Sigmoid colon (tissue), 7 donors: Measurements from ENCODE around the gene LUC7L3. TPM values are rescaled to one million over a fixed set of nuclear protein-coding genes. Genes with fewer than 3 reads are reported as not detected.
A peak's percentile ranks its signal among the peaks of the same experiment; 100 is the strongest.

Experiments
- DNase-seq: peaks from one replicate; pipeline ENCODE4 v3.0.0-alpha.2; 2019
- H3K27ac ChIP-seq, 4 donors: fragments of 200-600 bp; sonication (generic); one replicate each; pipeline ENCODE4 v1.5.1; 2016 to 2019; ENCODE audit warnings: mild to moderate bottlenecking in 1 of 4
- H3K27me3 ChIP-seq, 3 donors: fragments of 200-600 bp; sonication (generic); one replicate each; pipeline ENCODE4 v1.5.1; 2019; ENCODE audit warnings: mild to moderate bottlenecking in 1 of 3
- H3K36me3 ChIP-seq, 4 donors: fragments of 200-600 bp; sonication (generic); one replicate each; pipeline ENCODE4 v1.5.1; 2016 to 2019
- H3K4me1 ChIP-seq, 4 donors: fragments of 200-600 bp; sonication (generic); one replicate each; pipeline ENCODE4 v1.5.1; 2017 to 2019
- H3K4me3 ChIP-seq, 4 donors: fragments of 200-600 bp; sonication (generic); one replicate each; pipeline ENCODE4 v1.5.1; 2017 to 2019; ENCODE audit warnings: mild to moderate bottlenecking in 2 of 4, moderate library complexity in 1 of 4
- H3K9me3 ChIP-seq, 4 donors: fragments of 200-600 bp in 3 of 4; sonication (generic) in 3 of 4; one replicate each; pipeline versions ENCODE4 v1.5.1 to v1.6.1; 2013 to 2019
- CTCF ChIP-seq, 4 experiments: fragments of 450-650 bp in 3 of 4; fragments of 200-600 bp in 1 of 4; IDR thresholded peaks; one replicate each; pipeline ENCODE4 v1.5.1; 2016 to 2019; ENCODE audit warnings: antibody characterized with exemption in 4 of 4, mild to moderate bottlenecking in 3 of 4, moderate library complexity in 2 of 4
- EP300 ChIP-seq, 4 donors: sonication (generic); formaldehyde crosslinking; IDR thresholded peaks; one replicate each; pipeline ENCODE4 v1.6.1; 2017; ENCODE audit warnings: antibody characterized with exemption in 4 of 4
- POLR2A ChIP-seq, 2 donors: fragments of 450-650 bp; IDR thresholded peaks; one replicate each; pipeline ENCODE4 v1.6.1; 2016; ENCODE audit warnings: antibody characterized with exemption in 2 of 2, mild to moderate bottlenecking in 2 of 2, moderate library complexity in 2 of 2
- POLR2AphosphoS5 ChIP-seq, 4 donors: sonication (generic); formaldehyde crosslinking; IDR thresholded peaks; one replicate each; pipeline ENCODE4 v1.6.1; 2017; ENCODE audit warnings: antibody characterized with exemption in 4 of 4
- WGBS, 2 donors: extraction: QIAGEN DNeasy Blood & Tissue Kit; methylation state at CpG; one replicate each; pipeline ENCODE4 v1.1.7; 2013; 5-methylcytosine and 5-hydroxymethylcytosine counted together
- intact Hi-C: fragments of 100-400 bp; cut with DNase I; formaldehyde crosslinking; loops from one replicate; pipeline ENCODE4 v1.15.1; 2023
- polyA plus RNA-seq, 3 donors: library from polyadenylated mRNA; stranded (reverse); fragments of 200-250 nt; gene quantifications; one replicate each; pipeline ENCODE4 v1.2.3, GENCODE V29; 2013
- total RNA-seq, 4 donors: library from RNA; depleted of rRNA; stranded (reverse); fragments of >200 nt; gene quantifications; one replicate each; pipeline ENCODE4 v1.1.0, GENCODE V29; 2016
- donor health status: healthy with polysubstance abuse.
- donor health status: Bipolar disorder and iron deficiency.
- donor health status: healthy.

The LUC7L3 gene
- total and polyA plus RNA-seq, 7 donors: 43.2 to 188 (median 71.4) TPM

- Histone ChIP-seq H3K4me3 (no peak overlapping the region), H3K27ac (no peak overlapping the region), H3K36me3 (no peaks in the 10 kb centered on the region), H3K9me3 (no peaks in the 10 kb centered on the region), H3K4me1 (peaks cover 0 to 45% (median 37%) of the 10 kb centered on the region in 4 donors), H3K27me3 (no peaks in the 10 kb centered on the region)
- TF ChIP-seq CTCF (IDR thresholded peaks at IDR 0.05) (no peak), POLR2AphosphoS5 (IDR thresholded peaks at IDR 0.05) (no peak), POLR2A (IDR thresholded peaks at IDR 0.05) (no peak), EP300 (IDR thresholded peaks at IDR 0.05) (no peak)
- intact Hi-C loops: no loop called here
- DNase-seq: no peak
- whole genome bisulfite sequencing, 2 donors: 53 to 85% methylated on average over 5 of the region's 5 CpGs
These were observed 35.2 kb upstream of the LUC7L3 start for GRCh38 chr17:50684288-50684611.

- Histone ChIP-seq H3K27ac (no peak overlapping the region), H3K27me3 (no peaks in the 10 kb centered on the region), H3K9me3 (no peaks in the 10 kb centered on the region), H3K36me3 (no peaks in the 10 kb centered on the region), H3K4me3 (no peak overlapping the region), H3K4me1 (peaks cover 0 to 51% (median 40%) of the 10 kb centered on the region in 4 donors)
- intact Hi-C loops: no loop called here
- 27 to 73% methylated on average over 15 of the region's 15 CpGs for WGBS, 2 donors
- DNase-seq: peak; percentile 63
- TF ChIP-seq EP300 (IDR thresholded peaks at IDR 0.05) (no peak), CTCF (IDR thresholded peaks at IDR 0.05) (no peak), POLR2AphosphoS5 (IDR thresholded peaks at IDR 0.05) (no peak), POLR2A (IDR thresholded peaks at IDR 0.05) (no peak)
These were observed 34.6 kb upstream of the LUC7L3 start for GRCh38 chr17:50684612-50685333.

- WGBS, 2 donors: 85 to 92% methylated on average over 1 of the region's 1 CpG
- TF ChIP-seq POLR2AphosphoS5 (IDR thresholded peaks at IDR 0.05) (no peak), EP300 (IDR thresholded peaks at IDR 0.05) (no peak), POLR2A (IDR thresholded peaks at IDR 0.05) (no peak), CTCF (IDR thresholded peaks at IDR 0.05) (no peak)
- H3K4me3 ChIP-seq: no peak overlapping the region
- H3K27me3 ChIP-seq: no peaks in the 10 kb centered on the region
- H3K27ac ChIP-seq: no peak overlapping the region
- no peaks in the 10 kb centered on the region for H3K9me3 ChIP-seq
- no peaks in the 10 kb centered on the region for H3K36me3 ChIP-seq
- intact Hi-C loops: no loop called here
- DNase-seq: no peak
- peaks cover 0 to 56% (median 42%) of the 10 kb centered on the region in 4 donors for H3K4me1 ChIP-seq
These were observed 34.1 kb upstream of the LUC7L3 start for GRCh38 chr17:50685334-50685665.

GRCh38 chr17:50685691-50686493 is 33.5 kb upstream of the LUC7L3 start:
- no peak for DNase-seq
- TF ChIP-seq POLR2A (IDR thresholded peaks at IDR 0.05) (no peak), CTCF (IDR thresholded peaks at IDR 0.05) (no peak), POLR2AphosphoS5 (IDR thresholded peaks at IDR 0.05) (no peak), EP300 (IDR thresholded peaks at IDR 0.05) (no peak)
- H3K27ac ChIP-seq: peak overlapping the region; percentile 75 to 88 (median 80)
- no peaks in the 10 kb centered on the region for H3K36me3 ChIP-seq
- peaks cover 0 to 60% (median 45%) of the 10 kb centered on the region in 4 donors for H3K4me1 ChIP-seq
- no peaks in the 10 kb centered on the region for H3K9me3 ChIP-seq
- H3K4me3 ChIP-seq: no peak overlapping the region
- H3K27me3 ChIP-seq: no peaks in the 10 kb centered on the region
- intact Hi-C loops: loop anchor here (2.0 kb wide), 1 partner anchor 21 kb away; the partner anchor contains the start of gene ANKRD40
- WGBS, 2 donors: 62 to 81% methylated on average over 17 of the region's 17 CpGs
